ENCODE measurements around the gene SYN1. TPM values are rescaled to one million over a fixed set of nuclear protein-coding genes. Genes with fewer than 3 reads are reported as not detected.

The SYN1 gene
- polyA plus RNA-seq, 4 donors: 5.3 to 6.5 (median 5.9) TPM

DNA sequence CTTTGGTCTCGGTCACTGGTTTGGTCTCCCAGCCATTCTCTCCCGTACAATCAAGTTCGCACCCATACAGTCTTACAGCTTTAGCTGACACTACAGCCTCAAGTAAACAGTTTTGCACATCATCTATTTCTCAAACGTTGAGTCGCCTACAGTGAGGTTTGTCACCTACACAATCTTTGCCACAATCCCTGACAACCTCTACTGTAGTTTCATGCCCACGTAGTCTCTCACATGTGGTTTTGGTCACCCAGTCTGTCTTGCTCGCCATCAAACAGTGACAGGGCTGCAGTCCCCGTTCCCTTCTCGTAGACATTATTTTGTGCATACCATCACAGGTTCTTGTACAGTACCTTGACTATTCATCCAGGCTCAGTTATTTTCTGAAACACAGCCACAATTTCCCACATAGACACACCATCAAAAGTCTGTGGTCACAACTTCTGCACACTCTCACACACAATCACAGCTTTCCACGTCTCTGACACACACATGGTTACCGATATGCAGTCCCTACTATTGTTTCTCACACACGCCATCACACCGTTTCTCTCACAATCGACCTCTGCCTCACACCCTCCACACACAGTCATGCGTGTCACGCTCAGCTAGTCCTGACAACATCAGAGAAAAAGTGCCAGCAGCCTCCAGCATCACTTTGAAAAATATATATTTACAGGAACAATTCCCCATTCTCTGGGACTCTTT is 15.4 kb upstream of the SYN1 start:
- DNase-seq (ENCODE audit: low read depth in 4 of 4, low spot score in 2 of 4): no peak

DNA sequence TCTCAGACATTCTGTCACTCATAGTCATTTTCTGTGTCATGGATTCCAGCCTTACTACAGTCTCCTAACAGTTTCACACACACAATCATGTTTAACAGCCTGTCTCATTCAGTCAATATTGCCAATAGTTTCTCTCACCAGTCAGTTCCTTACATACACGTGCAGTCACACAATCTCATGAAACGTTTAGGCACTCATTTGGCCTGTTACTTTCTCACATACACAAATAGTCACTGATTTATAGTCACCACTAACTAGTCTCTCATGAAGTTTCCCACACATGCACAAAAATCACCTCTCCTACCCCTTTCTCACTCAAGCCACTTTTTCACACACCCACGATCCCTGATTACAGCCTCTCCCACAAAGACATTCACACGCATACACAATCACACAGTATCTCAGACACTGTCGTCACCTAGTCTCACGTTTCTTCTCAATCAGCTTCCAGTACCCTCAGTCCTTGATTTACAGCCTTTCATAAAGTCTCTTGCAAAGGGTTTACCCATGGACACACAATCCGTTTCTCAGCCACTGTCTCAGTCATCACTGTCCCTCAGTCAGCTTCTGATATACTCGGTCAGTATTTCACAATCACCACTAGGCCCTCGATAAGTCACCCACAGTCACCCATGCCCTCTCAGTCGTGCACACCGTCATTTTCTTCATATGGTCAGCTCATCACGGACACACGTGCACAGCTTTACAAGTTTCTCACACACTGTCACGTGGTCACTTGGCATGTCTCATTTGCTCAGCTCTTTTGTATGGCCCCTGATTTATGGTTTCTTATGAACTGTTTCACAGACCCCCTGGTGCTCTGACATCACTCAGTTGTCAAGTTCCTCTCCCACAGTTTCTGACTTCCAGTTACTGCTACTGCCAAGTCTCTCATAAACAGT is 14.3 kb upstream of the SYN1 start:
- DNase-seq (ENCODE audit: low read depth in 4 of 4, low spot score in 2 of 4): no peak

GRCh38 chrX:47632666-47633065 is 13.0 kb upstream of the SYN1 start:
- DNase-seq (ENCODE audit: low read depth in 4 of 4, low spot score in 2 of 4): no peak

- no peak for DNase-seq (ENCODE audit: low read depth in 4 of 4, low spot score in 2 of 4)
Observed at GRCh38 chrX:47631676-47632075, 12.0 kb upstream of the SYN1 start.

DNA sequence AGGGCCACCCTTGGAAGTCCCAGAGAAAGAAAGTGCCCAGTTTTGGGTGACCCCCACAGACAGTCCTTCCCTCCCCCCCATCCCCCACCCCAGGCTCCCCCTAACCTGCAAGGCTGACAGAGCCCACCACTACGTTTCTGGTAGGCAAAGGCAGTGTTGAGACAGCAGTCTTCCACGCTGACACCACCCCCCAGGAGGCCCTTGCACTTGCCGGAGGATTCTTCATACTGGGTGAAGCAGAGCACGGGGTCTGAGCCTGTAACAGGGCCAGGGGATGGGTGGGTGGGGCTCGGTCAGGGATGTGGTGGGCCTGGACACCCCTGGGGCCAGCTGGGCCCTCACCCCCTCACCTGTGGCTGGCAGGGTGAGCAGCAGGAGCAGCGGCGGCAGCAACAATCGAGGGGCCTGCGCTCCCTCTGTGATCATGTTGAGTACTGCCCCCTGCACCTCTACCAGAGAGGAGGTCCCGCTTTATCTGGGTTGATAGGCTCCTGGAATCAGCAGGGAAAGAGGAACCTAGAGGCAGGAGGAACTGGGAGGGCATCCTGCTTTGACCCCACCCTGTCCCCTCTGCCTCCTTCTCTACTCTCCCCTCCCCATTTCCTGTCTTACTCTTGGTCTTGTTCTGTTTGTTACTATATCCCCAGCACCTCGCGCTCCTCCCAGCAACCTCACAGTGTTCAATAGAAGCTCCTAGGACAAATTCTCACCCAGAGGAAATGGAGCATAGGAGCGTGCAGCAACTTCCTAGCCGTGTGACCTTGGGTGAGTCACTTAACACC is 10.0 kb upstream of the SYN1 start, which contains the start of gene CFP:
Gene CFP (minus strand): TSS at position 512 of the 782 bp plus-strand sequence. CDS start 86 bp downstream, at position 426.
- no peak for DNase-seq (ENCODE audit: low read depth in 4 of 4, low spot score in 2 of 4)

- no peak for DNase-seq (ENCODE audit: low read depth in 4 of 4, low spot score in 2 of 4)
Observed at GRCh38 chrX:47628982-47629381, 9.3 kb upstream of the SYN1 start.

DNA sequence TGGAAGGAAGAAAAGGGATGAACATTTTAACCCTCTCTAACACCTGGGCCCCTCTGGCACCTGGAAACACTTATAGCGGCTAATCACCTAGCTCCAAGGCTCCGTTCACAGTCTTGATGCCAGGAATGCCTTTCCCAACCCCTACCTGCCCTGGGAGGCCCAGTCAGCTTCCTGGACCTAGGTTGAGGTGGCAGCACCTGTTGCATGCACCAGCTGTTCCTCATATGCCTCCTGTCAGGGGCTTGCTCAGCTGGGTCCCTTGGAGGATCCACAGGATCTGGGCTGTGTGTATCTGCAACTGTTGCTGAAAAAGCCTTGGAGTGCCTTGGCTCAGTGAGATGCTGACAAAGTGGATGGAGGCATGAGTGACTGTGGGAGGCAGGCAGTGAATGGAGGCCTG is 5.7 kb upstream of the SYN1 start:
- no peak for DNase-seq (ENCODE audit: low read depth in 4 of 4, low spot score in 2 of 4)

DNA sequence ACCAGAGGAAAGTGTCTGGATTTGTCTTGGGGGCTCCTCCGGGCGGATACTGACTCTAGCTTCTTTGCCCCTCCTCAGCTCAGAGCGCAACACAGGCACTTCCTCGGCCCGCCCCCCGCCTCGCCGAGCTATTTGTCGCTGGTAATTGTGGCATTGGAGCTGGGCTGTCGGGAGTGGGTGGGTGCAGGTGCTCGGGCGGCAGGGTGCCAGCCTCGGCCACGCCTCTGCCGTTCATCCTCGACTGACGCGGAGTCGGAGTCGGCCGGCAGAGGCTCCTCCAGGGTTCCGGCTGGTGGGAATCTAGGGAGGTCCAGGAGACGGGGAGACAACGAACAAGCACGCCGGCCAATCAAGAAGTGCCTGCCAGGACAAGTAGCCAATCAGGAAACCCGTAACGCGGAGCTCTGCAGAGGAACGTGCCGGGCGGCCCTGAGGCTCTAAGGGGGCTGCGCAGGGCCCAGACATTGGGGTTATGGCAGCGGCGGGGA is 3.9 kb upstream of the SYN1 start:
- peak in 3 of 4 donors; percentile 13 to 53 (median 46) for DNase-seq (ENCODE audit: low read depth in 4 of 4, low spot score in 2 of 4)

DNA sequence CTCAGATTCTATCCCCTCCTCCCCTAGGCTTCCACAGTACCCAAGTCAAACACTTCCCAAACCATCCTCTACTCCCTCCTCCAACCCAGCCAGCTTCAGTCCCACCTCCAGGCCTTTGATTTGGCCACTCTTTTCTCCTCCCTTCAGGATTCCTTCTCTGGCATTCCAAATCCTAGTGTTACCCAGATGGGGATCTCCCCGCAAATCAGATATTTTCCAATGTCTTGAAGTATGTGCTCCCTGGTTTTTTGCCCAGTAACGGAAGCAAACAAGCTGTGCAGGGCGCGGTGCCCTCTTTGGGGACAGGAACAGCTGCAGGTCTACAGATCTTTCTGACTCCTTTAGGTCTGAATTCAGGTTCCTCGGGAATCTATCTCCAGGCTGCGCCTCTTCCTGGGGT is 2.2 kb upstream of the SYN1 start:
- no peak for DNase-seq (ENCODE audit: low read depth in 4 of 4, low spot score in 2 of 4)

GRCh38 chrX:47620303-47620685 is 637 bp upstream of the SYN1 start:
- DNase-seq (ENCODE audit: low read depth in 4 of 4, low spot score in 2 of 4): no peak

DNA sequence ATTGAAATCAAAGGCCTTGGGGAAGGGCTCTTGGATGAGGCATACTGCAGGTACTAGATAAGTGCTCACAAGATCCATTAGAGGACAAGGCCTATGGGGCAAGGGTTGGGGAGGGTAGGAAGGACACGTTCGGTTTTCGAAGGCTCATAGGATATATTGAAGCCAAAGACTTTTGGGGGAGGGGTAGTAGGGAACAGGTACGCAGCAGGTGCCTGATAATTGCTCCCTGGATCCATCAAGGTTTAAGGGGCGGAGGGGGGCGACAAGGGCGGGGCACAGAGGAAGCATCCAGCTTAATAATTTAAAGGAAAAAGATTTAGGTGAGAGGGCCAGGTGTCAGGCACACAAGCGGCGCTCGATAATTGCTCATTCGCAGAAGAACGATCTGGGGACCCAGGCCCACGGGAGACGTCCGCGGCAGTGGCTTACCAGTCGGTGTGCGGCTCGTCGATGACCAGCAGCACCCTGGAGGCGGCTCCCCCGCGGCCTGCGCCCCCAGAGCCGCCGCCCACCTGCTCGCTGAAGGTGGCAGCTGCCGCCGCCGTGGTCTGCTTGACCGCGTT is 653 bp downstream of the SYN1 start:
- DNase-seq (ENCODE audit: low read depth in 4 of 4, low spot score in 2 of 4): no peak

DNA sequence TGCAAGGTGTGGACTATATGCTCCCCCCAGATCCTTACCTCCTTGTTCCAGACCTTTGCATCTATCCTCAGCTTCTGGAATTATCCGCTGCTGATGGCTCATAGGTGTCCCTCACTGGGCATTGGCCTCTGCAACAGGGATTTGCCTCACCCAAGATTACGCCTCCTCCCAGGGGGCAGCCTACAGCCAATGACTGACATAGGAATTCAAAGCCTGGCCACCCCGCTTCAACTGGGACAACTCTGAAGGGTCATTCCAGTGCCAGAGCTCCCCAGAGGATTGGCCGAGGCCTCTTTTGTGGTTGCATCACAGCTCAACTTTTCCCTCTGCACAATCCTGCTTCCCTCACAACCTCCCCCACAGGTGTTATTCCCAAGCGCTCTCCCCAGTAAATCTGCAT is 5.0 kb downstream of the SYN1 start:
- DNase-seq (ENCODE audit: low read depth in 4 of 4, low spot score in 2 of 4): no peak

GRCh38 chrX:47613082-47613481 is 6.6 kb downstream of the SYN1 start:
- DNase-seq (ENCODE audit: low read depth in 4 of 4, low spot score in 2 of 4): no peak

DNA sequence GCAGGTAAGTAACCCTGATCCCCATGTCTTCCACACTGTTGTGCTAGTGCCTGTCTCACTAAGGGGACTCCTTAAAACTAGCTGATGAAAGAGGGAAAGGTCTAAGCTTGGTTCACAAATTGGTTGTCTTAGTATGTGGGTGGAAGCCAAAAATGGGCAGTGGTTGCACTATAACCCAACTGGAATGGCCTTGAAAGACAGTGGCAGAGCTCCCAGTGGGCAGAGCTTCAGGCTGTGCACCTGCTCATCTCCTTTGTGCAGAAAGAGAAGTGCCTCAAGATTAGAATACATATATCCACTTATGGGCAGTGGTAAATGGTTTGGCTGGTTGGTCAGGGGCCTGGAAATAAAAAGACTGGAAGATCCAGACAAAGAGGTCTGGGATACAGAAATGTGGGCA is 7.2 kb downstream of the SYN1 start:
- DNase-seq (ENCODE audit: low read depth in 4 of 4, low spot score in 2 of 4): no peak

DNA sequence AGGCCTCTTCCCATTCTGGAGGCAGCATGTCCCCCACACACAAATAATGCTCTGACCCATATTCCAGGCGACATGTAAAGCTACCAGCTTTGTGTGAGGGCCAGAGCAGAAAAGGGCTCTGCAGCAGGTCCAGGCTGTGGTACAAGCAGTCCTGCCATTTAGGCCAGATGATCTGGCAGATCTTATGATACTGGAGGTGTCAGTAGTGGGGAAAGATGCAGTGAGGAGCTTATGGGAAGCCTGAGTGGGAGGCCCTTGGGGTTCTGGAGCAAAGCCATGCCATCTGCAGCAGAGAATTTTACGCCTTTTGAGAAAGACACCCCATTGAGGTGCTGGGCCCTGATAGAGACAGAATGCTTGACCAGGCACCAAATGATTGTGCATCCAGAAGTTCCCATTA is 7.7 kb downstream of the SYN1 start:
- DNase-seq (ENCODE audit: low read depth in 4 of 4, low spot score in 2 of 4): no peak

- no peak for DNase-seq (ENCODE audit: low read depth in 4 of 4, low spot score in 2 of 4)
Observed at GRCh38 chrX:47611489-47611888, 8.2 kb downstream of the SYN1 start.

- no peak for DNase-seq (ENCODE audit: low read depth in 4 of 4, low spot score in 2 of 4)
Observed at GRCh38 chrX:47610511-47610910, 9.1 kb downstream of the SYN1 start.

- DNase-seq (ENCODE audit: low read depth in 4 of 4, low spot score in 2 of 4): peak in 1 of 4 donors; percentile 4
Observed at GRCh38 chrX:47608130-47608810, 11.4 kb downstream of the SYN1 start.

GRCh38 chrX:47607091-47607490 is 12.6 kb downstream of the SYN1 start:
- no peak for DNase-seq (ENCODE audit: low read depth in 4 of 4, low spot score in 2 of 4)

DNA sequence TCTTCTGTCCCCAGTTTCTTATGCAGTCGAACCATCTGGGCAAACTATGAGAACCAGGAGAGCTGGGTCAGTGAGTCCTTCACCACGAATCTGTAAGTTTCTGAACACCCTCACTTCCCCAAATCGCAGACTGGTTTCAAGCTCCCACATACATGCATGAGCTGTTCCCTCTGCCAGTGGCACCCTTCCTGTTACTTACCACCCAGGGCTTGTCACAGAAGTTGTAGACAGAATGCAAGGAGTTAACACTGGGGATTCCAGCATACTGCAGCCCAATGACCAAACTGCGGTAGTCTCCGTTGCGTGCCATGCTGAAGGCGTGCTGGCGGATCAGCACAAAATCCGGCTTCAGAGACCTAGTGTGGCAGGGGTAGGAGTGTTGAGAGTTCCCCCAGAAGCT is 14.6 kb downstream of the SYN1 start:
- DNase-seq (ENCODE audit: low read depth in 4 of 4, low spot score in 2 of 4): no peak

Data from left renal cortex interstitium (tissue), 4 donors.